Mucosa of gallbladder (tissue), 1 donor: ENCODE measurements around the gene CORO2A. TPM values are rescaled to one million over a fixed set of nuclear protein-coding genes. Genes with fewer than 3 reads are reported as not detected.
"Not testable (repeated sequence)": the region's sequence is repeated elsewhere in the genome, so short reads cannot be mapped to it uniquely, and the experiment has no call there.

ENCODE experiments used
- DNase-seq: peaks from one replicate; pipeline ENCODE4 v3.0.0-alpha.2; 2020; ENCODE audit warnings: low spot score
- total RNA-seq: library from RNA; stranded (reverse); gene quantifications from one replicate; pipeline ENCODE4 v1.2.1, GENCODE V29; 2021
- donor health status: DM: no; HTN: no; CAD: no.

CORO2A gene
- total RNA-seq, 1 donor from 2014 or later, result 129 TPM

DNA sequence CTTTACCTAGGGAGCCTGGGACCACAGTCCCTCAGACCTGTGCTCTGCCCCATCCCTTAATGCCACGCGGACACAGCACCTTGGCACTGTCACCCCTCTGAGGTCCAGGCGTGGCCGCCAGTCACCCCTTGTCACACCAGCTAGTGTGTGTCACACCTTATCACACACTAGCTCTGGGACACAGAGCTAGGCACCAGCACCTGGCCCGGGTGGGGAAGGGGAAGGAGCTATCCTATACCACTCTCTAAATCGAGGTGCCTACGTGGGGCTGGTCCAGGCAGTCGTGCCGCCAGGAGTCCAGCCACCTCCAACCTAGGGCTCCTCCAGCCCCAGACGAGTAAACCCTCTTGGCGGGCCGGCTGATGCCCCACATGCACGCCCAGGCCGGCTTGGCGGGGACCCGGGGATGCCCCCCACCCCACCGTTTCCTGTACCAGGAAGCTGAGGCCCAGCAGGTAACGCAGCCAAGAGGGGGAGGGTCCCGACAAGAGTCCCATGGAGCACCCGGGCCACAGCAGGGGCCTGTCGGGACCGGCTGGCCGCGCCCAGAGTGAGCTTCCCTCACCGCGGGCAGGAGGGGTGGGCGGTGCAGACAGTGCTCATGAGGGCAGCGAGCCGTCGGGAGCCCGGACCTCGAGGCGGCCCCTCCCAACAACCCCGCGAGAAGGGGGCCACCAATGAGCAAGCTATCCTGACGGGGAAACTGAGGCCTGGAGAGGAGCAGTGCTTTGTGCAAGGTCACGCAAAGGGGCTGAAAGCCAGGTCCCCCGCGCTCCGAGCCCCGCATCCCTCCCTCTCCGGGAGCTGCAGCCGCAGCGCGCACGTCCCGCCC, 550 bp downstream of the CORO2A start:
- DNase-seq, result no peak

DNA sequence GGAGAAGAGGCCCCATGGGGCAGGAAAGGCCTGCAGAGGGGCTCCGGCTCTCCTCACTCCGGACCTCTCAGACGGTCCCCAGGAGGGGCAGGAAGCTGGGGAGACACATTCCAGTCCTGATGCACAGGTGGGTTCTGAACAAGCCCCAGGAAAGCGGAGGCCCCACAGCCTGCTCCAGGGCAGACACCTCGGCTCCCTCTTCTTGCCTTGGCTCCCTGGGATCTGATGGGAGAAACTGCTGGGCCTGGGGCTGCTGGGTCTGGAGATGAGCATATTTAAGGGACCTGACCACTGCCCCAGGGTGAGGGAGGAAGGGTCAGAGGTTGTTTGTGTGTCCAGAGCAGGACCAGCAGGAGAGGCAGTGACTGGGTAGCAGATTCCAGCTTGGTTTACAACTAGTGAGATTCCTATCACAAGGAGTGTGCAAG, 1.2 kb downstream of the CORO2A start:
- DNase-seq, result no peak

DNA sequence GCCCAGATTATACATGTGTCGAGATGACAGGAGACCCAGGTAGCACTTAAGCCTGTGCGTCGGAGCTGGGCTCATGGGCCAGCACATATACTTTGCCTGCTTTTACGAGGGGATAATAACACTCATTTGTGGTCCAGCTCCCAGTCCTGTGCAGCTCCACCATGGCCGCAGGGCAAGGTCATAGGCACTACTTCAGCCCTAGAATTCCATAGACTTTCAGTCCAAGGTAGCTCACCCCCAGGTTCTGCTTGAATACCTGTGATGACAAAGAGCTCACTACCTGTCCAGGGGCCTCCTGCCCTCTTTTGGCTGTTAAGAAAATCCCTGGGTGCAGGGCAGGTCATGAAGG, 1.7 kb downstream of the CORO2A start:
- no peak for DNase-seq

DNA sequence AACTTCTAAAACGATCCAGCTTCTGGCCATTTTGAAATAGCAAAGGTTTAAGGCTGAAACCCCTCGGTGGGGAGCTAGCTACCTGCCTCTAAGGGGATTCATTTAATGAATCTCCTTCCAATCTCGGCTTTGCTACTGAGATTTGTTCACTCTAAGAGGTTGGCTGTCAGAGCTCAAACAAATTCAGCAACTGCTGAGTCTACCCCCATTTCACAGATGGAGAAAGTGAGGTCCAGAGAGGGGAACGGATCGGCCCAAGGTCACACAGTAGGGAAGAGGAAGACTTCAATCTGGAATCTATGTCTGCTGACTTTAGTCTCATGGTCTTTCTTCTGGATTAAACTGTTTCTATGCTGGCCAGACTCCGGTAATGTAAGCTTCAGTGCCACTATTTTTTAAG, 3.0 kb downstream of the CORO2A start:
- DNase-seq, result no peak

DNA sequence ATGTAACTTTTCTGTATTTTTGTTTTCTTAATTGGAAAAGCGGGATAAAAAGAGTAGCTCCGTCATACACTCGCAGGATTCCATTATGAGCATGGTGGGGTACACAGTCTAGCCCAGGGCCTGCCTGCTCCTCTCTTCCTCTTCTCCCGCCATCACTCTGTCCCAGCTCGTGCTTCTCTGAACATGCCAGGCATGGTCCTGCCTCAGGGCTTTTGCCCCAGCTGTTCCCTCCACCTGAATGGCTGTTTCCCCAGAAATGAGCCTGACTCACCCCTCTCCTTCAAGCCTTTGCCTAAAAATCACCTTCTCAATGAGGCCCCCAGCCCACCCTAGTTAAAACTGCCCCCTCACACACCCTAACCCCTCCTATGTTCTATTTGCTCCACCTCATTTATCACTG, 4.5 kb downstream of the CORO2A start:
- no peak for DNase-seq

DNA sequence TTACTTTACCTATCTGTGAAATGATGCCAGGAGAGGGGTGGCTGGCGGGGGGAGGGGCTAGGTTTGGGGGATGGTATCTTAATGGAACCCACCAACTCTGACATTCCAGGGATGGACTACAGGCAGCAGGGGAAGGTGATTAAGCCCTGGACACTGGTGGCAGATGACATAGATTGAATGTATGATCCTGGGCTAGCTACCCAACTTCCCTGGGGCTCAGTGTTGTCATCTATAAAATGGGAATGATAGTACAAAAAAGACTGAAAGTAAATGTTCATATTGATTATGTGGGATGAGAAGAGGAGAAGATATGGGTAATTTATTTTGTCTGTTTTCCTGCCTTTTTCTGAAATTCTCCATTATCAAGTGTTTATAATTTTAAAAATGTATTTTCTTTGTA, 6.2 kb downstream of the CORO2A start:
- DNase-seq, result no peak

DNA sequence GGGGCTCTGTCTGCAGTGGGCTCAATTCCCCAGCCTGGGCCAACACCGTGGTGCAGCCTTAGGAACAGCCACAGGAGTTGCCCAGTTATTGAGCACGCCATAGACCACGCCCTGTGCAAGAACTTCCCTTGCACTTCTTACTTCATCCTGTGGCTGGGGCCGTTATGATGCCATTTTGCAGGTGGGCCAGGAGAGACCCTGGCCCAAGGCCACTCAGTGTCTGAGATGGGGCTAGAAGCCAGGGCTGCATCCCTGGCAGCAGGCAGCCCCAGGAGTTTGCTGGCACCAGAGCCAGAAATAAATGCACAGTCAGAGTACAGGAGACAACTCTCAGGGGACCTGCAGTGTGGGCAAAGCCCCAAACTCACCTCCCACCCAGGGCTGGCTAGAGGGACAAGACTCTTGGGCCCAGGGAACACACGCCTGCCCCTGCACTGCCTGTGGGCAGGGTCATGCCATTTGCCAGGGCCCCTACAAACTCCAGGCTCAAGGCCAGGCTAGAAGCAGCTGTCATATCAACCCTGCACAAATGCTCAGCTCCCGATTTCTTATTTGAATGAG, 6.7 kb downstream of the CORO2A start:
- DNase-seq, result no peak

DNA sequence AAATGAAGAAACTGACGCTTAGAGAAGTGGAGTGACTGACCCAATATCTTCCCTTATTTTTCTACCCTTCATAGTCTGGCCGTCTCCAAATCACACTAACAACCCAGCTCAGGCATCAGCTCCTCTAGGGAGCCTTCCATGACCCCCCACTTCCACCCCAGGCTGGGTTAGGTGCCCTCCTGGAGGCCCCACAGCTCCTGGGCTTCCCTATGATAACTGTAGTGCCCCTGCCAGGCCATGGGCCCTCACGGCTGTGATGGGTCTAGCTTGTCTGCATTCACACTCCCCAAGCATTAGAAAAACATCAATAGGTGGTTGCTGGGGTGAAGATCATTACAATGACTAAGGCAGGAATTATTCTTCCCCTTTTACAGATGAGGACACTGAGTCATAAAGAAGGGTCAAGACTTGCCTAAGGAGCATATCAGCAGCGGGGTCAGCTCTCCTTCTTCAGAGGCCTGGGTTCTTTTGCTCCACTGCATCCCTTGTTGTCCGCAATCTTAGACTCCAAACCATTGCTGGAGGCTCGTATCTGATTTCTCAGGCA, 7.3 kb downstream of the CORO2A start:
- DNase-seq, result no peak

DNA sequence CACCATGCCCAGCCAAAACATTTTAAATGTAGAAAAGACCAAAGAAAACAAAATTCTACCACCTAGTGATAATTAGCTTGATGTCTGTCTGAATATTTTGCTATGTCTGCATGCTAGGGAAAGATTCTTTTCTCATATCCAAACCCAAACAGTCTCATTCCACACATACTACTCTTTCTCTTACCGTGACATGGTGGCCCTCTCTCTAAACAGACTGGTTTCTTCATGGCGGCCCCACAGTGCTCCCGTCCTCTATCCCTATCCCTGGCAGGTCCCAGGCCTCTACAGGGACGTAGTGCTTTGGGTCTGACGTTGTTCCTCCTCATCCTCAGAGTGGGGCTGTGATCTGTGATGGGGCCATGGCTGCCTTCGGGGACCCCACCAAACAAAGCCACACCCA, 8.1 kb downstream of the CORO2A start:
- no peak for DNase-seq

DNA sequence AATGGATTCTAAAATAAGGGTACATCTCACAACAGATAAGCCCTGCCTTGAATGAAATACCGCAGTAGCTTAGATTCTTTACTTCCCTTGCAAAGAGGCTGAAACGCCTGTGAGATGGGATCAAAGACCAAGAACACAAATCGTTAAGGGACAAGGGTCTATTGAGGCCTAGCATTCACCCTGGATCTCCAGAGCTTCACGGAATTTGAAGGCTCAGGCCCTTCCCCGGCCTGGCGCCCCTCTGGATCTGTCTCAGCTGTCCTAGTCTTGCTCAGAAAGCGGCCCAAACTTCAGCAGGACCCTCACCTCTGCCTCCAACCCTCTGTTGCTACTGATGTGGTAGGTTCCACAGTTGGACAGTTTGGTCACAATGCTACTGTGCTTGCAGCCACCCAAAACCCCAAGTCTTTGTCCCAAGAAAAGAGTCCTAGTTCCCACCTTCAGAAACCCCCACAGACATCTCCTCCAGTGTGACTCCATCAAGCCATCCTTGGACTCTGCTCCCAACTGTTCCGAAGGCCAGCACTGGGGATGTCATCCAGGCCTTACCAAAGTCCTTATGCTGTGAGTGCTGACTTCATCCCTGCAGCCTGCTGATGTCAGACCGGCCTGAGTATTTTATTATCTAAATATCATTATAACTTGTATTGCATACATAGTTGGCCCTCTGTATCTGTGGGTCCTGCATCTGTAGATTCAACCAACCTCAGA, 9.4 kb downstream of the CORO2A start:
- DNase-seq, result no peak

DNA sequence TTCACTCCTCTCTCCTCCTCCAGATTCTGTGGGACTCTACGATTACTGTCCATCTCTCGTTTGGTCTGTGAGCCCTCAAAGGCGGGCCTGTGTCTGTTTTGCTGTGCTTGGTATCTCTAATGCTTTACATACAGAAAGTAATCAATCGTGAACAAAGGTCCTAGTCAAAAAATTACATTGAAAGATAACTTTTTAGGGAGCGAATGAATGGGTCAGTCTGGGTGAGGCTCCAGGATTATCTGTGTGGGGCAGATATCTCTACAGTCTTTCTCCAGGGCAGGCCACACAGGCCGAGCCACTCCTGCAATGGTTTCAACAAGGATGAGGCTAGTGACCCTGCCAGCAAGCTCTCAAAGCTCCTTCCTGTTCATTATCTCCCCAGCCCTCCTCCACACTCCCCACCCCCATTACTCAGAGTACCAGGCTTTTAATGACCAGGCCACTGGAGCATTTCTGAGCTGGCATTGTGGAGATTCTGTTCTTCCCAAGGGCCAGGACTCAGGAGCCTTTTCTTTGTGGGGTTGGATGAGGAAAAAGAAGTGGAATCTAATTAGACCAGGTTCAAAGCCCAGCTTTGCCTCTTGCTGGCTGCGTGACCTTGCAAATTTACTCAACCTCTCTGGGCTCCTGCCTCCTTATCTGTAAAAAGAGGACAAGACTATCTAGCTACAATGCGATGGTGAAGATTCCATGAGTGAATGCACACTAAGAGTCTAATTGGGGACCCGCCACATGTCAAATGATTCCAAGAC, 10.2 kb downstream of the CORO2A start:
- peak; percentile 54 for DNase-seq

DNA sequence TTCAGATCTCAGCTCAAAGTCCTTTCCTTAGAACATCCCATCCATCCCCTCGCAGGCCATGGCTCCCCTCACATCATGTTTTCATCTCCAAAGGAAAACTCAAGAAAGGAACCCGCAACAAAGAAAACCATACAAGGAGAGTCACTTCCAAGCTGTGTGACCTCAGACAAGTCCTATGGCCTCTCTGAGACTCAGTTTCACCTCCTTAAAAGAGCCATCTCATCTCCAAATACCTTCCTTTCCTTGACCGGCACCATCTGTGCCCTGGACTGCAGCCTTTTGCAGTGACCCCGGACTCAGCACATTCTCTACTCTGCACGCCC, 10.7 kb downstream of the CORO2A start:
- DNase-seq, result no peak

DNA sequence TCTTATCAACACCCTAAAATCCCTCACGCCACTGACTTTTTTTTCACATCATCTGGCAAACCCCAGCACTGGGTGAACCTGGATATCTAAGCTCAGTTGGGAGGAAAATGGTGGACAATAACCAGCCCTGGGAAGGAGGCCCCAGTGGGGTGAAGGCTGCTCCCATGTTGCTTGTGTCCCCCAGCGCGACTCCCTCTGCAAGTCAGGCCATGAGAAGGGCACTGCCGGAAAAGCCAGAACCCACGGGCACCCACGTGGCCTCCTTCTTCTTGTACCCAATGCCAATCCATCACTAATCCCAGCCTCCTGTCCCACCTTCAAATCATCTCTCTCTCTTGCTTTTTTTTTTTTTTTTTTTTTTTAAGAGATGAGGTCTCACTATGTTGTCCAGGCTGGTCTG, 11.4 kb downstream of the CORO2A start:
- no peak for DNase-seq

DNA sequence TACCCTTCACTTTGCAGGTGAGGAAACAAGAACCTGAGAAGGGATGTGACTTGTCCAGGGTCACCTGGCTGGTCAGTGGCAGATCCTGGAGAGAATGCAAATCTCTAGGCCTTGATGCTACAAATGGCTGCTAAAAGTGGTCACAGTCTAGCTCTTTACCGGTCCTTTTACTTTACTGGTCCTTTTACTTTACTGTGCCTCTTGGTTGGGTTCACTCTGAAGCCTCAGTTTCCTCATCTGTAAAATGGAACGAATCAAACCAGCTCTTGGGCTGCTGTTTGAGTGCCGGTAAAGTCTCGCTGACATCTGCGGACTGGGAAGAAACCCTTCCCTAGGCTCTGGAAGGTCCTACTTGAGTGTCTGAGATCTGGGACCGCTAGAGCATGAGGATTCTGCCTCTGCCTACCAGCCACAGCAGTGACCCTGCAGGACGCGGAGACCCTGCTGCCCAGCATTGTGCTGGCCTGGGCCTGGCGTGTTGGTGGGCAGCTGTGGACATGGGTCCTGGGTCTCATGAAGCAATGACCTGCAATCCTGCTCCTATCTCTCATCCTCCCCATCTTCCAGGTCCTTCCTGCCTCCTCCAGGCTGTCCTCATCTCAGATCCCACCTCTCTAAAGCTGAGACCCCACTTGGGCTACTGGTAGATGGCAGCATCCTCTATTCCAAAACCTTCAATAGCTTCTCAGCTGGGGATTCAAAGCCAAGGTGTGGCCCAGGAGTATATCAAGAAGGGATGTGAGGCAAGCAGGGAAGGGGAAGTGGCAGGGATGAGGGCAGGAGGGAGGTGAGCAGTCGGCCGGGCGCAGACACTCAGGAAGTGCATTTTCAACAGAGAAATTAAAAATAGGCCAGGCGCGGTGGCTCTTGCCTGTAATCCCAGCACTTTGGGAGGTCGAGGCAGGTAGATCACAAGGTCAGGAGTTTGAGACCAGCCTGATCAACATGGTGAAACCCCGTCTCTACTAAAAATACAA, 13.3 kb downstream of the CORO2A start:
- DNase-seq, result no peak

DNA sequence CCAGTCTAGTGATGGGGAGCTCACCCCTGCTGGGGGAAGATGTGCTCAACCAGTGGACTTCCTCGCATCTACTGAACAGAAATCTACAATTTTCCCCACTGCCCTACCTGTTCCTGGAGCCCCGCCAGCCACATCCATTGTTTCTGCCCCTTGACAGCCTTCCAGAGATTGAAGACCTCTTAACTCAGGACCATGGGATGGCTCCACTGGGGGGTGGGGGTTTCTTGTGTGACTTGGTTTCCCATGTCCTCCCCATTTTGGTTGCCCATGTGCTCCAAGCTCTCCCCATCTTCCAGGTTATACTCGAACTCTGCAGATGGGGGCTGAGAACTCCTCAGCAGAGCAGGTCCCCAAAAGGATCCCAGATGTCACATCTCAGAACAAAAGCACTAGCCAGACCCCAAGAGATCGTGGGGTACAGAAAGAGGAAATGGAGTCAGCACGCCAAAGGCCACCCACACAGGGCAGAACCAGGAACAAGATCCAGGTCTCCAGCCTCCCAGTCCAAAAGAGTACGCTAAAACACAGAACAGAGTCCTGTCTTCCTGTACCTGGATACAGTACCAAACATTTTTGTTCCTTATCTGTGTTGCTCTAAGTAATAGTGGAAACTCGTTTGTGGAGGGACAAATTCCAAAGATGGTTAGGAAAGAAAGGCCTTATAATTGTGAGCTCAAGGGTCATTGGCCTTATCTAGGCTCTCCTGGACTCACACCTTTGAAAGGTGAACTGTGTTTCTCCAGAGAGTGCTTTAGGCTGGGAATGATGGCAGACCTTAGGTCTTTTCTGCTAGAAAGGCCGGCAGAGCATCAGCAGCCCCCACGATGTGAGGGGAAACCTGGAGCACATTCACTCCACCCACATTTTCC, 15.8 kb downstream of the CORO2A start:
- no peak for DNase-seq

DNA sequence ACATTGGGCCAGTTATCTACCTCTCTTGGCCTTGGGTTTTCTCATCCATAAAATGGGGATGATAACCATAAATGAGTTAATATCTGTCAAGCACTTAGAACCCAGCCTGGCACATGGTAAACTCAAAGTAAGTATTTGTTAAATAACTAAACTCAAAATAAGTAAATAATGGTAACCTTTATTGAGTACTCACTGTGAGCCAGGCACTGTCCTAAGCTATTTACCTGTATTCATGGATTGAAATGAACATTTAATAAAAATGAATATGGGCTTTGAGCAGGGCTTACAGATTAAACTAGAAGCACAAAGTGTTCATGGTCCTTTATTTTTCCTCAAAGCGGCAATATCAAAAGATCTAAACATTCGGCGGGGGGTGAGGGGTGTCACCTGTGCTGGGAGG, 16.7 kb downstream of the CORO2A start:
- no peak for DNase-seq

DNA sequence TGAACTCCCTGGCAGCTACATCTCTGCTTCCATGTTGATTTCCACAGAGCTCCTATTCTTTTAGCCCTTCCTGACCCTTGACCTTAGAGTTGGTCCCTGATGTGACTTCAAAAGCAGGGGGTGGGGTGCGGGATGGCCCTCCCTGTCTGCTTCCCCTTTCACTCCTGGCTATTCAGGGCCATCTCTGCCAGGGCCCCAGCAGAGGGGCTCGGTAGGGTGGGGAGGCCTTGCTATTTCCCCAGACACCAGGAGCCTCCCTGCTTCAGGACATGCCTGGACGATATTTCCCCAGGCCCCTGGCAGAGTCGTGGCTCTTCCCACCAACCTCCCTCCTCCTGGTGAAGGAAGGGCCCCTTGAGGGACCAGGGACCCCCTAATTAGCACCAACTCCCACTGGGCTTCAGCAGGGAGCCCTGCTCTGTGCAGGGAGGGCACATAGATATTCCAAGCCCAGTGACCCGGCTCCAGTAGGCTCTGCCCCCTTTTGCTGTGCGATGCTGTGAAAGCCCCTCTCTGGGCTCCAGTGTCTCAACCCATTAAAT, 17.3 kb downstream of the CORO2A start:
- DNase-seq, result no peak

DNA sequence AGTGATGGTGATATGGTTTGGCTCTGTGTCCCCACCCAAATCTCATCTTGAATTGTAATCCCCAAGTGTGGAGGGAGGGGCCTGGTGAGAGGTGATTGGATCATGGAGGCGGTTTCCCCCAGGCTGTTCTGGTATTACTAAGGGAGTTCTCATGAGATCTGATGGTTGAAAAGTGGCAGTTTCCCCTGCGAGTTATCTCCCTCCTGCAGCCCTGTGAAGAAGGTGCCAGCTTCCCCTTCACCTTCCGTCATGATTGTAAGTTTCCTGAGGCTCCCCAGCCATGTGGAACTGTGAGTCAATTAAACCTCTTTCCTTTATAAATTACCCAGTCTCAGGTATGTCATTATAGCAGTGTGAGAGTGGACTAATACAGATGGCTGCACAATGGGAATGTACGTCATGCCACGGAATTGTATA, 17.9 kb downstream of the CORO2A start:
- DNase-seq, result not testable (repeated sequence)

DNA sequence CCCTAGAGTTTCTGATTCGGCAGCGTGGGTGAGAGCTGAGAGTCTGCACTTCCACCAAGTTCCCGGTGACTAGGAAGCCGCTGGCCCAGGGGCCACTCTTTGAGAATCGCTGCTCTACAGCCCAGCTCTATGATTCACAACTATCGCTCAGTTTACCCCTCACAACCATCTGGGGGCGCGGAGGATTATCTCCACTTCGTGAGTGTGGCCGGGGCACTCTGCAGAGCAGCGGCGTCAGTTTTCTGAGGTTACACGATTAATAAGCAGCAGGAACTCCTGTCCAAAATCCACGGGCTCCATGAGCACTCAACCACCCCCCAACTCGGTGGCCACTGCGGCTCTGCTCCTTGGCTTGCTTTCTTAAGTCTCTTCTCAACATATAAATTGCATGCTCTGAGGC, 19.3 kb downstream of the CORO2A start:
- no peak for DNase-seq

DNA sequence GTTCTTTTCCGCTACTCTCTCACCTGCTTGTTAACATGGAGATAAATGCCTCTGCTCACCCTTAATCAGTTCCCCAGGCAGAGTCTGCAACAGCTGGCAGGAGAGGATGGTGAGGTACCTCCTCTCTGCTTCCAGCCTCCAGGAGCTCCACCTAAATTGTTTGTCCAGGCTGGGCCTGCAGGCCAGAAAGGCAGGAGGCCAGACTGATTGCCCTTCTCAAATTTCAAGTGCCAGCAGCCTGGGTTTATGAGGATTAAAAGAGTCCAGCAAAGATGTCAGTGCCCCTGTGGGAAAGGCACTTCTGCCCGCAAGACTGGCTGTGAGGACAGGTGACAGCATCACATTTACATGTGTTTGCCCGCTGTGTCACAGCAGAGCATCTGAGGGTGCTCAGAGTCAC, 19.8 kb downstream of the CORO2A start:
- DNase-seq, result no peak
